Daoy (cell line): ENCODE measurements around the gene SCN8A. TPM values are rescaled to one million over a fixed set of nuclear protein-coding genes. Genes with fewer than 3 reads are reported as not detected.

ENCODE experiments used
- DNase-seq: peaks from one replicate; pipeline ENCODE4 v3.0.0-alpha.2; 2015; ENCODE audit warnings: low read depth
- total RNA-seq: library from RNA; depleted of rRNA; stranded (reverse); fragments of >200 nt; shearing (Covaris generic); gene quantifications from 2 replicates; pipeline ENCODE4 v1.2.3, GENCODE V29; 2014; rRNA removed

SCN8A gene
- total RNA-seq, 1 experiment from 2014 or later: 3.0 TPM

GRCh38 chr12:51851413-51852124 lies 260.5 kb downstream of the SCN8A start:
- no peak for DNase-seq

- no peak for DNase-seq
These were observed 261.5 kb downstream of the SCN8A start for GRCh38 chr12:51852404-51853137.

GRCh38 chr12:51855586-51856428 lies 264.8 kb downstream of the SCN8A start:
- DNase-seq: peak; percentile 49

GRCh38 chr12:51860986-51861385 lies 270.0 kb downstream of the SCN8A start:
- DNase-seq: no peak

Other genes with a start within 250 kb of the SCN8A start
- gene CELA1, start 244.6 kb upstream of the SCN8A start, total RNA-seq: not detected in 2 replicates
- 4.3 and 14.0 TPM in 2 replicates for gene GALNT6, start 199.8 kb upstream of the SCN8A start, total RNA-seq
- 2.3 and 16.6 TPM in 2 replicates for gene SLC4A8, start 166.4 kb upstream of the SCN8A start, total RNA-seq